ENCODE results near the gene PSEN2.

PSEN2 gene

GRCh38 chr1:226864311-226864710 lies 6.1 kb upstream of the PSEN2 start:
- DNase-seq (ENCODE audit: low read depth): no peak

- no peak for DNase-seq (ENCODE audit: low read depth)
Observed at GRCh38 chr1:226865590-226865989, 4.8 kb upstream of the PSEN2 start.

- DNase-seq (ENCODE audit: low read depth): peak; percentile 23
Observed at GRCh38 chr1:226867461-226868054, 2.9 kb upstream of the PSEN2 start.

- DNase-seq (ENCODE audit: low read depth): no peak
Observed at GRCh38 chr1:226868726-226869125, 1.7 kb upstream of the PSEN2 start.

GRCh38 chr1:226870026-226870400 lies 403 bp upstream of the PSEN2 start:
- no peak for DNase-seq (ENCODE audit: low read depth)

GRCh38 chr1:226871636-226872327 lies 1.4 kb downstream of the PSEN2 start:
- DNase-seq (ENCODE audit: low read depth): no peak

GRCh38 chr1:226872437-226872836 lies 2.0 kb downstream of the PSEN2 start:
- no peak for DNase-seq (ENCODE audit: low read depth)

GRCh38 chr1:226873771-226874578 lies 3.6 kb downstream of the PSEN2 start:
- DNase-seq (ENCODE audit: low read depth): no peak

GRCh38 chr1:226874579-226875425 lies 4.4 kb downstream of the PSEN2 start:
- DNase-seq (ENCODE audit: low read depth): no peak

GRCh38 chr1:226875641-226876295 lies 5.4 kb downstream of the PSEN2 start:
- DNase-seq (ENCODE audit: low read depth): peak; percentile 66

GRCh38 chr1:226877669-226878068 lies 7.3 kb downstream of the PSEN2 start:
- no peak for DNase-seq (ENCODE audit: low read depth)

GRCh38 chr1:226880372-226881287 lies 10.2 kb downstream of the PSEN2 start:
- no peak for DNase-seq (ENCODE audit: low read depth)

GRCh38 chr1:226881515-226882185 lies 11.2 kb downstream of the PSEN2 start:
- DNase-seq (ENCODE audit: low read depth): peak; percentile 26

GRCh38 chr1:226882187-226882586 lies 11.8 kb downstream of the PSEN2 start:
- DNase-seq (ENCODE audit: low read depth): no peak

- peak; percentile 82 for DNase-seq (ENCODE audit: low read depth)
Observed at GRCh38 chr1:226882631-226883409, 12.4 kb downstream of the PSEN2 start.

- no peak for DNase-seq (ENCODE audit: low read depth)
Observed at GRCh38 chr1:226883630-226884029, 13.2 kb downstream of the PSEN2 start.

- DNase-seq (ENCODE audit: low read depth): no peak
Observed at GRCh38 chr1:226884116-226884625, 13.8 kb downstream of the PSEN2 start.

GRCh38 chr1:226884966-226885820 lies 14.8 kb downstream of the PSEN2 start:
- DNase-seq (ENCODE audit: low read depth): no peak
